Stomach smooth muscle (tissue), 2 donors: ENCODE measurements around the gene HS3ST3A1.

Experiments used
- H3K27ac ChIP-seq: one replicate; pipeline ENCODE4 v1.7.0; 2013; ENCODE audit warnings: mild to moderate bottlenecking, low read length, inconsistent platforms
- H3K27me3 ChIP-seq, 2 donors: one replicate each; pipeline ENCODE4 v1.7.0; 2013; ENCODE audit warnings: low read length in 2 of 2; ENCODE audit not compliant: insufficient read depth in 2 of 2, control insufficient read depth in 1 of 2
- H3K36me3 ChIP-seq, 2 donors: one replicate each; pipeline ENCODE4 v1.7.0; 2013; ENCODE audit warnings: low read length in 2 of 2; ENCODE audit not compliant: control insufficient read depth in 2 of 2, insufficient read depth in 2 of 2
- H3K4me1 ChIP-seq: one replicate; pipeline ENCODE4 v1.7.0; 2013; ENCODE audit warnings: low read length; ENCODE audit not compliant: control insufficient read depth, insufficient read depth
- H3K4me3 ChIP-seq, 2 donors: one replicate each; pipeline ENCODE4 v1.7.0; 2013; ENCODE audit warnings: low read length in 2 of 2
- H3K9ac ChIP-seq, 2 donors: one replicate each; pipeline ENCODE4 v1.7.0; 2013; ENCODE audit warnings: low read length in 2 of 2, mild to moderate bottlenecking in 1 of 2
- H3K9me3 ChIP-seq, 2 donors: one replicate each; pipeline ENCODE4 v1.7.0; 2013; ENCODE audit warnings: low read length in 2 of 2; ENCODE audit not compliant: control insufficient read depth in 2 of 2
- donor health status: healthy.
- donor health status: Pancreatic carcinoma.

Gene HS3ST3A1

GRCh38 chr17:13635951-13636350 is 34.2 kb upstream of the HS3ST3A1 start:
- Histone ChIP-seq H3K27me3 (no peaks in the 10 kb centered on the region), H3K9ac (no peak overlapping the region)

GRCh38 chr17:13634021-13634420 is 32.3 kb upstream of the HS3ST3A1 start:
- Histone ChIP-seq H3K36me3 (no peaks in the 10 kb centered on the region), H3K4me3 (no peak overlapping the region), H3K9ac (no peak overlapping the region), H3K27me3 (no peaks in the 10 kb centered on the region), H3K27ac (no peak overlapping the region), H3K4me1 (no peaks in the 10 kb centered on the region), H3K9me3 (no peaks in the 10 kb centered on the region)

More at GRCh38 chr17:13635951-13636350, 34.2 kb upstream of the HS3ST3A1 start:
- H3K9me3 ChIP-seq = no peaks in the 10 kb centered on the region
- no peak overlapping the region for H3K4me3 ChIP-seq
- H3K4me1 ChIP-seq = no peaks in the 10 kb centered on the region
- no peaks in the 10 kb centered on the region for H3K36me3 ChIP-seq
- H3K27ac ChIP-seq = no peak overlapping the region

DNA sequence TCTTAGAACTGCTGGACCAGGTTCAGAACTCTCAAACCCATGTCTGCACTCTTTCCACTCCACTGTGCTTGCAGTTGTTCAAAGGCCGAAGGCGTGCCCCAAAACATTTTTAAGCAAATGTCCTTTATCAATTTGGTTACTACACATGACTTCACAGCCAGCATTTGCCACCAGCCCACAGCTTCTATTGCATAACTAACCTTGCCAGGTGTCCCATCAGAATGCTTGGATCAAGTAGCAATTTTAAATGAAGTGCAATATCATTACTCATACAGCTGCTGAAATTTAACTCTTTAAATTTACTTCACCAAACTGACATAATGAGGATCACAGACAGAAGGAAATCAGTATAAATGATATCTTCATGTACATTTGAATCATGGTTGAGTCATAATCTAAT is 29.8 kb upstream of the HS3ST3A1 start:
- Histone ChIP-seq H3K4me3 (no peak overlapping the region), H3K27ac (no peak overlapping the region), H3K4me1 (no peaks in the 10 kb centered on the region), H3K9me3 (no peaks in the 10 kb centered on the region), H3K9ac (no peak overlapping the region), H3K27me3 (no peaks in the 10 kb centered on the region), H3K36me3 (no peaks in the 10 kb centered on the region)

DNA sequence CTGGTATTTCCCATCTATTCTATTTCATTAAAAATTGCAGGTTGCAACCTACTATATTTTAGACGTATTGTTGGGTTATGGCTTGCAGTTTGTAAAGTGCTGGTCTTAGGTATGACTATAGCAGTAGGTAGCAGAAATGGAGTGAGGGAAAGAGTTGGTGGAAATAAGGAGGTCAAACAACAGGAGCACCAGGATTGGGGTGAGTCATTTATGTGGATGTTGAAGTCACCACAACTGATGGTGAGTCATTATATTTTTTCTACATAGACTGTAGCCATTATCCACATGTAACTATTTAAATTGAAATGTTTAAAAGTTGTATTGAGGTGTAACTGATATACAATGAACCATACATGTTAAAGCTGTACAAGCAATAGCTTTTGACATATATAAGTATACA is 25.0 kb upstream of the HS3ST3A1 start:
- Histone ChIP-seq H3K4me1 (no peaks in the 10 kb centered on the region), H3K36me3 (no peaks in the 10 kb centered on the region), H3K27ac (no peak overlapping the region)

GRCh38 chr17:13619462-13619861 is 17.7 kb upstream of the HS3ST3A1 start:
- H3K4me3 ChIP-seq = no peak overlapping the region
- H3K27me3 ChIP-seq = no peaks in the 10 kb centered on the region
- H3K36me3 ChIP-seq = no peaks in the 10 kb centered on the region
- no peak overlapping the region for H3K9ac ChIP-seq
- H3K4me1 ChIP-seq = no peaks in the 10 kb centered on the region
- peaks cover 0 to 2% of the 10 kb centered on the region in 2 donors for H3K9me3 ChIP-seq
- H3K27ac ChIP-seq = no peak overlapping the region

More for the DNA sequence above, 25.0 kb upstream of the HS3ST3A1 start:
- Histone ChIP-seq H3K27me3 (no peaks in the 10 kb centered on the region), H3K9ac (no peak overlapping the region), H3K4me3 (no peak overlapping the region), H3K9me3 (no peaks in the 10 kb centered on the region)

GRCh38 chr17:13616031-13616430 is 14.3 kb upstream of the HS3ST3A1 start:
- Histone ChIP-seq H3K36me3 (no peaks in the 10 kb centered on the region), H3K9ac (no peak overlapping the region), H3K9me3 (peaks cover 0 to 2% of the 10 kb centered on the region in 2 donors), H3K4me1 (no peaks in the 10 kb centered on the region), H3K27me3 (no peaks in the 10 kb centered on the region), H3K27ac (no peak overlapping the region), H3K4me3 (no peak overlapping the region)

- H3K4me3 ChIP-seq = no peak overlapping the region
- H3K9me3 ChIP-seq = no peaks in the 10 kb centered on the region
- no peak overlapping the region for H3K9ac ChIP-seq
- peaks cover 4 to 6% of the 10 kb centered on the region in 2 donors for H3K27me3 ChIP-seq
- no peaks in the 10 kb centered on the region for H3K36me3 ChIP-seq
- H3K4me1 ChIP-seq = no peaks in the 10 kb centered on the region
- no peak overlapping the region for H3K27ac ChIP-seq
Observed at GRCh38 chr17:13609941-13610340, 8.2 kb upstream of the HS3ST3A1 start.

- Histone ChIP-seq H3K9ac (peak overlapping the region; percentile 13 to 32), H3K27me3 (peaks cover 19 to 37% of the 10 kb centered on the region in 2 donors), H3K4me3 (peak overlapping the region; percentile 32 to 71), H3K36me3 (no peaks in the 10 kb centered on the region), H3K27ac (peak overlapping the region; percentile 11), H3K4me1 (peaks cover 19% of the 10 kb centered on the region), H3K9me3 (no peaks in the 10 kb centered on the region)
Observed at GRCh38 chr17:13601322-13601775, 380 bp downstream of the HS3ST3A1 start.

DNA sequence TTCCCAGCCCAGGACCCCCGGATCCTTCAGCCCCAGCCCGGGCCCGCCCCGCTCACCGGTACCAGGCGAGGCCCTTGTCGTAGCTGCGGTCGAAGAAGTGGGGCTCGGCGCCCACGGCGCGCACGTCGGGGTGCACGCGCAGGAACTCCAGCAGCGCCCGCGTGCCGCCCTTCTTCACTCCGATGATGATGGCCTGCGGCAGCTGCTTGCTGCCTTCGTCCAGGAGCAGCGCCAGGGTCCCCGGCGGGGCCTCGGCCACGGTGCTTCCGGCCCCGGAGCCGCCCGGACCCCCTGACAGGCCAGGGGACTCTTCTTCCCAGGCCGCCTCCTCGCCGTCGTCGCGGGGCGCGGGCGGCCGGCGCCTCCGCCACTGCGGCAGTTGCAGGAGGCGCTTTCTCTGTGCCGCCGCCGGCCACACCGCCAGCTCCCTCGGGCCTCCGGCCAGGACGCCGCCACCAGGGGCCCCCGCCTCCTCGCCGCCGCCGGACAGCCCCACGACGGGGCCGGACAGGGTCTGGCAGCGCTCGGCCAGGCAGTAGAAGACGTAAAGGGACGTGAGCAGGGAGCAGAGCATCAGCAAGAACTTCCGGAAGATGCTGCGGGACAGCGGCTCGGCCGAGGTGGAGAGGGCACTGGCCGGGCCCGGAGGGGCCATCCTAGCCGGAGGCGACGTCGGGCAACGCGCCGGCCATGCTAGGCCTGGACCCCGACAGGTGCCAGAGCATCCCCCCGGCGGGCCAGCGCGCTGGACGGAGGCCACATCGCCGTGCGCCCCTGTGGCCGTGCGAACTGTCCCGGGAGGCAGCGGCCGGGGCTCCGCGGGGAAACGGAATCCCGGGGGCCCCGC is 1.0 kb downstream of the HS3ST3A1 start:
- Histone ChIP-seq H3K9me3 (no peaks in the 10 kb centered on the region), H3K4me3 (peak overlapping the region; percentile 16 to 71), H3K36me3 (no peaks in the 10 kb centered on the region), H3K4me1 (peaks cover 19% of the 10 kb centered on the region), H3K27me3 (peaks cover 19 to 37% of the 10 kb centered on the region in 2 donors), H3K9ac (peak overlapping the region; percentile 5 to 32), H3K27ac (no peak overlapping the region)

DNA sequence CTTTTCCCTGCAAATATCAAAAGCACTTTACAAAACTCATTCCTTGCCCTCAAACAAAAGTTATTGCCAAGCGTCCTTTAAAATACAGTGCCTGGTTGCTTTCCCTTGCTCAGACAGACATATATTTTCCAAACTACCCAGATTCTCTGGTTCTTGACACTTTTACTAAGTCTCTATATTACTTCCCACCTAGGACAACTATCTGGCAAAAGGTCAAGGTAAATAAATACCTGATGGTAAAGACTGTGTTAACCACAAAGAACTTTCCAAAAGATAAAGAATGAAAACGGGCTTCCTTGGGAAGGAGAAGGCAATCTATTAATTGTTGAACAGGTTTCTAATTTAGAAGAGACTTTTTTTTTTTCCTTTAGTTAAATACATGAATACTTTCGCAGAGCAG is 1.9 kb downstream of the HS3ST3A1 start:
- no peak overlapping the region for H3K9ac ChIP-seq
- no peaks in the 10 kb centered on the region for H3K9me3 ChIP-seq
- H3K36me3 ChIP-seq = no peaks in the 10 kb centered on the region
- H3K4me1 ChIP-seq = peaks cover 19% of the 10 kb centered on the region
- no peak overlapping the region for H3K27ac ChIP-seq
- H3K4me3 ChIP-seq = peak overlapping the region in 1 of 2 donors; percentile 71
- H3K27me3 ChIP-seq = peaks cover 21 to 37% of the 10 kb centered on the region in 2 donors

DNA sequence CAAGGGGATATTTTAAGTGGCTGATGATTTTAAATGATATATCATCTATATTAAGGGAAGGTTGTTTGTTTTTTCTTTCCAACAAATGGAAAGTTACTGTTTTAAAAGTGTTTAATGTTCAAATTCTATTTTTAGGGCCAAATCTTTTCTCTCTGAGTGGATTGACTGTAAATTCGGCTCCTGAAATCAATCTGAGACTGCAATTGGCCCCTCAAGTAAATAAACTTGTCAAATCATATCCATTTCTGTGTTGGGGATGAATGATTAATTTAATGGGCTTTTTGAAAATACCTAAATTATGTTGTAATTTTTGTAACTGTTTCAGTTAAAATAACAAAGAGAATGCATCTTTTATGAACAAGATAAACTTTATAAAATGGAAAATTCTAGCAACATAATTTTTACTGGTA is 2.6 kb downstream of the HS3ST3A1 start:
- Histone ChIP-seq H3K4me3 (no peak overlapping the region), H3K27me3 (peaks cover 21 to 37% of the 10 kb centered on the region in 2 donors), H3K27ac (no peak overlapping the region), H3K9me3 (no peaks in the 10 kb centered on the region), H3K36me3 (no peaks in the 10 kb centered on the region), H3K4me1 (peaks cover 19% of the 10 kb centered on the region), H3K9ac (no peak overlapping the region)
